Measurements from ENCODE around the gene ABHD8.
"Not testable (repeated sequence)": the region's sequence is repeated elsewhere in the genome, so short reads cannot be mapped to it uniquely, and the experiment has no call there.

Gene ABHD8

DNA sequence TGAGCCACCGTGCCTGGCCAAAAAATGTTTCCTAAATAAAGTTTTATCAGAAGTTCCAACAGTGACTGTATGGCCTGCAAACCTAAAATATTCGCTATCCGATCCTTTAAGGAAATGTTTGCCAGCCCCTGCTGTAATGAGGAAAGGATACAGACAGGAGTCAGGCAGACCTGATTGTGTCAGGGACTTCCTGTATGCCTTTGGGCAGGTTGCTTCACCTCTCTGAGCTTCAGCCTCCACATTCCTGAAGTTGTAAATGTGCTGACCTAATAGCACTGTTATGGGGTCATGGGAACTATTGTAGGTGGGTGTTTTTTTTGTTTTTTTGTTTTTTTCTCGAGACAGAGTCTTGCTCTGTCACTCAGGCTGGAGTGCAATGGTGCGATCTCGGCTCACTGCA, 6.2 kb downstream of the ABHD8 start:
- DNase-seq (ENCODE audit: low read depth): peak; percentile 23

DNA sequence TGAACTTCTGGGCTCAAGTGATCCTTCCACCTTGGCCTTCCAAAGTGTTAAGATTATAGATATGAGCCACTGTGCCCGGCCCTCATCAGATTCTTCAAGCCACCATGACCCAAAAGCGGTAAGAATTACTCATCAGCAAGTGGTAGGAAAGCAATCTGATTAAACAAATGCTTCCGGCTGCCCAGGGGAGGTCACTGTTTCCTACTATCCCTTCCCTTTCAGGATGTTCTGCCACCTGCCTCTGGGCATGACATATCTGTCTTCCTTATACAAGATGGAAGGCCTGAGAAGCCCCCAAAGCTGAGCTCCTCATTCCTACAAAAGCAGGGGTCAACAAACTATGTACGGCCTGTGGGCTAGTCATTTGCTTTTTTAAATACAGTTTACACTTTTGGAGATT, 7.0 kb downstream of the ABHD8 start:
- DNase-seq (ENCODE audit: low read depth): peak; percentile 63

DNA sequence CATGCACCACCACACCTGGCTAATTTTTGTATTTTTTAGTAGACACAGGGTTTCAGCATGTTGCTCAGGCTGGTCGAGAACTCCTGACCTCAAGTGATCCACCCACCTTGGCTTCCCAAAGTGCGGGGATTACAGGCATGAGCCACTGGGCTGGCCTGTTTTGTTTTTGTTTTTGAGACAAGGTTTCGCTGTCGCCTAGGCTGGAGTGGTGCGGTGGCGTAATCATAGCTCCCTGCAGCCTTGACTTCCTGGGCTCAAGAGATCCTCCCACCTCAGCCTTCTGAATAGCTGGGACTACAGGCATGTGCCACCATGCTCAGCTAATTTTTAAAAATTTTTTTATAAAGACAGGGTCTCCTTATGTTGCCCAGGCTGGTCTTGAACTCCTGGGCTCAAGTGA, 7.7 kb downstream of the ABHD8 start:
- not testable (repeated sequence) for DNase-seq (ENCODE audit: low read depth)

- peak; percentile 46 for DNase-seq (ENCODE audit: low read depth)
Measured at GRCh38 chr19:17294051-17294891, 9.0 kb downstream of the ABHD8 start.

DNA sequence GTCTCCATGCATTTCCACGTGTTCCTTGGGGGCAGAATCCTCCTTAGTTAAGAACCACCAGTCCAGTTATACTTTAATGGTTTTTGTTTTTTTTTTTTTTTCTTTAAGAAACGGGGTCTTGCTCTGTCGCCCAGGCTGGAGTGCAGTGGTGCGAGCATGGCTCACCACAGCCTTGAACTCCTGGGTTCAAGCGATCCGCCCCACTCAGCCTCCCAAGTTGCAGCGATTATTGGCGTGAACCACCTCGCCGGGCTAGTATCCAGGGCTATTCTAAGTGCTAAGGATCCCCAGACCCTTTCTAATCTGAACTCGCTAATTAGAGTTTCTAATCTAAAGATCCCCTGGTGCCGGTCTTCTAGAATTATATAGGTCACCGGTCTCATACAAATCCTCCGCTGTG, 9.6 kb downstream of the ABHD8 start:
- no peak for DNase-seq (ENCODE audit: low read depth)

GRCh38 chr19:17292301-17293074, 10.7 kb downstream of the ABHD8 start:
- peak; percentile 91 for DNase-seq (ENCODE audit: low read depth)

GRCh38 chr19:17289489-17289888, 13.7 kb downstream of the ABHD8 start:
- peak; percentile 82 for DNase-seq (ENCODE audit: low read depth)

GRCh38 chr19:17286752-17287151, 16.5 kb downstream of the ABHD8 start:
- DNase-seq (ENCODE audit: low read depth): no peak

GRCh38 chr19:17286263-17286662, 17.0 kb downstream of the ABHD8 start:
- no peak for DNase-seq (ENCODE audit: low read depth)

DNA sequence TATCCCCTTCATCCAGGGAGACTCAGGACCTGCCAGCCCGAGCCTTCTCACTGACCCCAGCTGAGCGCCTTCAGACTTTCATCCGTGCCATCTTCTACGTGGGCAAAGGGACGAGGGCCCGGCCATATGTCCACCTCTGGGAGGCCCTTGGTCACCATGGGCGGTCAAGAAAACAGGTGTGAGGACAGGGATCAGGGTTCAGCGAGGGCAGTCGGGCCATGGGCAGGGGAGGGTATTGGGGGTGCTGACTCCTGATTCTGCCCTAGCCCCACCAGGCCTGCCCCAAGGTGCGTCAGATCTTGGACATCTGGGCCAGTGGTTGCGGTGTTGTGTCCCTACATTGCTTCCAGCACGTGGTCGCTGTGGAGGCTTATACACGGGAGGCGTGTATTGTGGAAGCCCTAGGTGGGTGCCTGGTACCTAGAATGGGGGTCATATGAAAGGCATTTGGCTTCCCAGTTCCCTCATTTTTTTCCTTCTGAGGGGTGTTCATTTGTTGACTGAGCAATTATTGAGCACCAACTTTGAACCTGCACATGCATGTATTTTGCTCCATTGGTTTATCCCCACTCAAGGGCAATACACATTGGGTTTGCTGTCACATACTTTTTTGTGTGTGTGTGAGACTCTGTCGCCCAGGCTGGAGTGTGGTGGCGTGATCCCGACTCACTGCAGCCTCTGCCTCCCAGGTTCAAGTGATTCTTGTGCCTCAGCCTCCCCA, 17.6 kb downstream of the ABHD8 start:
- DNase-seq (ENCODE audit: low read depth): no peak

DNA sequence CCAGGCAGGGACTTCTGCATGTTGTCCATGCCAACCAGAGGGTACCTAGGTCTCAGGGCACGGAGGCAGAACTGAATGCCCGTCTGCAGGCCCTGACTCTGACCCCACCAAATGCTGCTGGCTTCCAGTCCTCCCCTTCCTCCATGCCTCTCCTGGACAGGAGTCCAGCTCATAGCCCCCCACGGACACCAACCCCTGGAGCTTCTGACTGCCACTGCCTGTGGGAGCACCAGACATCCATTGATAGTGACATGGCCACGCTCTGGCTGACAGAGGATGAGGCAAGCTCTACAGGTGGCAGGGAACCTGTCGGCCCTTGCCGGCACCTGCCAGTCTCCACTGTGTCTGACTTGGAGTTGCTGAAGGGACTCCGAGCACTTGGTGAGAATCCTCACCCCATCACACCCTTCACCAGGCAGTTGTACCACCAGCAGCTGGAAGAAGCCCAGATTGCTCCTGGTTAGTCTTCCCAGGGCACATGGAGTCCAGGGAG, 19.7 kb downstream of the ABHD8 start:
- DNase-seq (ENCODE audit: low read depth): no peak

DNA sequence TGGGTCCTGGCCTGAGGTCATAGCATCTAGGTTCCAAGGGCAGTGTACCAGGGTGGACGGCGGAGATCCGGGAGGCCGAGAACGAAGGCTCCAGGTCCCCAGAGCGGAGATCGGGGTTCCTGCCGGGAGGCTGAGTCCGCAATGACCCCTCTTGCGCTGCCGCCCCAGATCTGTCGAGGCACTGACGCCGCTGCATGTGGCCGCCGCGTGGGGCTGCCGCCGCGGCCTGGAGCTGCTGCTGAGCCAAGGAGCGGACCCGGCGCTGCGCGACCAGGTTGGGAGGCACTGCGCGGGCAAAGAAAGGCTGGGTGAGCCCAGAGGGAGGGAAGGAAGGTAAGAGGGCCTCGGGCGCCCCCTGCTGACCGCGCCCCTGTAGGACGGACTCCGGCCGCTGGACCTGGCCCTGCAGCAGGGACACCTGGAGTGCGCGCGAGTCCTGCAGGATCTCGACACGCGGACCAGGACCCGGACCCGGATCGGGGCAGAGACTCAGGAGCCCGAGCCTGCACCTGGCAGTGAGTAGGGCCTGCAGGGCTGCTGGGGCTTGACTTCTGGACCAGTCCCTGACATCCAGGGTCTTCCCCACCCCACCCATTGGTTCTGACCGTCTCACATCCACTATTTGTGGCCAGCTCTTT, 20.6 kb downstream of the ABHD8 start:
- DNase-seq (ENCODE audit: low read depth): peak; percentile 79

- peak; percentile 39 for DNase-seq (ENCODE audit: low read depth)
Measured at GRCh38 chr19:17281391-17282304, 21.6 kb downstream of the ABHD8 start, which contains the start of gene ANKLE1. Gene ANKLE1 (plus strand): TSS chr19:17281901. CDS start chr19:17281921, 20 bp downstream.

DNA sequence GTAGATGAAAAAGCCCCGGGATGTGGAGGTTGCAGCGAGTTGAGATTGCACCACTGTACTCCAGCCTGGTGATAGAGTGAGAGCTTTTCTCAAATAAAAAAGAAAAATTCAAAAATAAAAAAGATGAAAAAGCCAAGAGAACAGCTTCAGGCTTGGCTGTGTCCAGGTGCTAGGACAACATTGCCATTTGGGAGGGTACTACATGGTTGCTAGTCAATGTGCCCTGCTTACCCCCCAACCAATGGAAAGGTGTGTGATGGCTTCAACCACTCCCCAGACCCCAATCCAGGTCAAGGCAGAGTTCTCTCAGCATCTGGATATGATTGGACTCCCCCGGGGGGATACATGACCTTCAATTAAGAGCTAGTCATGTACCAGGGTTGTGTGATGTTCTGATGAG, 23.8 kb downstream of the ABHD8 start:
- DNase-seq (ENCODE audit: low read depth): no peak

- no peak for DNase-seq (ENCODE audit: low read depth)
Measured at GRCh38 chr19:17275441-17276175, 27.6 kb downstream of the ABHD8 start.

DNA sequence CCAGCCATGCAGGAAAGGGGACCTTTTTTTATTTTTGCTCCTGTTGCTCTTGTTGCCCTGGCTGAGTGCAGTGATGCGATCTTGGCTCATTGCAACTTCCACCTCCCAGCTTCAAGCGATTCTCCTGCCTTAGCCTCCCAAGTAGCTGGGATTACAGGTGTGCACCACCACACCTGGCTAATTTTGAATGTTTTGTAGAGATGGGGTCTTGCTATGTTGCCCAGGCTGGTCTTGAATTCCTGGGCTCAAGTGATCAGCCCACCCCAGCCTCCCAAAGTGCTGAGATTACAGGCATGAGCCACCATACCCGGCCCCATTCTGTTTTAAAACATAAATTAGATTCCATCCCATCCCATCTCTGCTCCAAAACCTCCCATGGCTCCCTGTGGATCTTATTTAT, 28.3 kb downstream of the ABHD8 start:
- DNase-seq (ENCODE audit: low read depth): not testable (repeated sequence)

DNA sequence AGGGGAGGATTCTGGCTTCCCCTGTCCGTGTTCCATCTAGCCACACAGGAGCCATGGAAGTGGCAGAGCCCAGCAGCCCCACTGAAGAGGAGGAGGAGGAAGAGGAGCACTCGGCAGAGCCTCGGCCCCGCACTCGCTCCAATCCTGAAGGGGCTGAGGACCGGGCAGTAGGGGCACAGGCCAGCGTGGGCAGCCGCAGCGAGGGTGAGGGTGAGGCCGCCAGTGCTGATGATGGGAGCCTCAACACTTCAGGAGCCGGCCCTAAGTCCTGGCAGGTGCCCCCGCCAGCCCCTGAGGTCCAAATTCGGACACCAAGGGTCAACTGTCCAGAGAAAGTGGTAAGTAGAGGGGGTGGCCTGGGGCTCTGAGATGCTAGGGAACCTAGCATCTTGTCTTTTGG, 34.5 kb downstream of the ABHD8 start:
- no peak for DNase-seq (ENCODE audit: low read depth)

GRCh38 chr19:17266975-17267788, 36.0 kb downstream of the ABHD8 start, which contains the start of gene BABAM1:
Gene BABAM1 (plus strand): TSS chr19:17267443. CDS start chr19:17268807, 1,364 bp downstream.
- peak; percentile 99 for DNase-seq (ENCODE audit: low read depth)

GRCh38 chr19:17266589-17266974, 36.6 kb downstream of the ABHD8 start:
- no peak for DNase-seq (ENCODE audit: low read depth)
